AG09309 (cell line): ENCODE results near the gene MGAT4A.

Source experiments
- DNase-seq: peaks from one replicate; pipeline ENCODE4 v3.0.0-alpha.2; 2010; ENCODE audit warnings: low read depth
- H3K4me3 ChIP-seq: 2 replicates; pipeline ENCODE4 v1.5.1; 2011; ENCODE audit warnings: mild to moderate bottlenecking, low read depth, low read length, moderate library complexity; ENCODE audit not compliant: control insufficient read depth
- TF ChIP-seq, protein P1 (sequence below): IDR thresholded peaks from 2 replicates; pipeline ENCODE4 v1.5.1; 2011; ENCODE audit warnings: mild to moderate bottlenecking, low read depth, low read length, inconsistent platforms; ENCODE audit not compliant: insufficient read depth, control insufficient read depth; ENCODE audit errors: missing control alignments

The MGAT4A gene

DNA sequence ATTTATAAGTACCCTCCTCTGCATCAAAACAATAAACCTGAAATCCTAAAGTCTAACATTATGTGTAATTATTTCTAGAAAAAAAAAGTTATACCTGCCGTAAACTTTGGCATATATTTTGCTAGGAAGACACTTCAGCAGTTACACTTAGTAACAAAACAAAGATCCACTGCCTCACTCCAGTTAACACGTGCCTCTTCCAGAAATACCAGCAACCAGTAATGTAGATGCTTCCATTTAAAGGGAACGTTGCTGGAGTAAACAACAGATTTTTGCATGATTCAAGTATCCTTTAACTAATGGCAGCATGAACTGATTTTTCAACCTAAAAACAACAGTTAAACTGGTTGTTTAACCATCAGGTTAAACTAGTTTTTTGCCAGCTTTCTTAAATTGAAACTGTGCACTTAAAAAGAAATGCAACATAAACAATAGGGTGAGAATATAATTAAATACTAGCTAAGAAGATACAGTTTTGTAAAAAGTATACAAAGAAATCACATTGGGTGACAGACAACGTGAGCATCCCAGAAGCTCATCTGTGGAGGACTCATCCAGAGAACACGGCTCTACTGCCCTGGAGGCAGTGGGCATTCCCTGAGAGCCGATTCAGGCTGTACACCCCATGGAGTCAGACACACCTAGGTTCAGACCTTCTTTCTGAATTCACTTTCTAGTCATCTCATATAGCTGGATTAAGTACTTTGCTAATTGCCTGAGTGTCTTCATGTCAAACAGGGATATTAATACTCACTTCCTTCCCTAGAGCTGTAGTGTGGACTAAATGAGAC lies 22.3 kb downstream of the MGAT4A start:
- TF ChIP-seq, protein P1, sequence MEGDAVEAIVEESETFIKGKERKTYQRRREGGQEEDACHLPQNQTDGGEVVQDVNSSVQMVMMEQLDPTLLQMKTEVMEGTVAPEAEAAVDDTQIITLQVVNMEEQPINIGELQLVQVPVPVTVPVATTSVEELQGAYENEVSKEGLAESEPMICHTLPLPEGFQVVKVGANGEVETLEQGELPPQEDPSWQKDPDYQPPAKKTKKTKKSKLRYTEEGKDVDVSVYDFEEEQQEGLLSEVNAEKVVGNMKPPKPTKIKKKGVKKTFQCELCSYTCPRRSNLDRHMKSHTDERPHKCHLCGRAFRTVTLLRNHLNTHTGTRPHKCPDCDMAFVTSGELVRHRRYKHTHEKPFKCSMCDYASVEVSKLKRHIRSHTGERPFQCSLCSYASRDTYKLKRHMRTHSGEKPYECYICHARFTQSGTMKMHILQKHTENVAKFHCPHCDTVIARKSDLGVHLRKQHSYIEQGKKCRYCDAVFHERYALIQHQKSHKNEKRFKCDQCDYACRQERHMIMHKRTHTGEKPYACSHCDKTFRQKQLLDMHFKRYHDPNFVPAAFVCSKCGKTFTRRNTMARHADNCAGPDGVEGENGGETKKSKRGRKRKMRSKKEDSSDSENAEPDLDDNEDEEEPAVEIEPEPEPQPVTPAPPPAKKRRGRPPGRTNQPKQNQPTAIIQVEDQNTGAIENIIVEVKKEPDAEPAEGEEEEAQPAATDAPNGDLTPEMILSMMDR = no peak
- no peak for DNase-seq
- no peak overlapping the region for H3K4me3 ChIP-seq

DNA sequence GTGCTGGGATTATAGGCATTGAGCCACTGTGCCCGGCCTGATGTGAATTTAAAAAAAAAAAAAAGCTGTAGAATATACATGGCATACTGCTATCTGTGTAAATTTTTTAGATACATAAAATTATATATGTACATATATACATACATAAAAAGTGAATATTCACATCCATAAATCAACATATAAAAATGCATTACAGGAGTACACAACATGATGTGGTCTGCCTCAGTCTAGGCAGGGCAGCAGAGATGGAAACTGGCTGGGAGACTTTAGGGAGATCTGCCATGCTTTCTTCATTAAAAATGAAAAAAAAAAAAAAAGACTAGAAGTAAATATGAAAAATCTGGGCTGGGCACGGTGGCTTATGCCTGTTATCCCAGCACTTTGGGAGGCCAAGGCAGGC lies 24.3 kb downstream of the MGAT4A start:
- no peak overlapping the region for H3K4me3 ChIP-seq
- TF ChIP-seq, protein P1 = no peak
- no peak for DNase-seq

DNA sequence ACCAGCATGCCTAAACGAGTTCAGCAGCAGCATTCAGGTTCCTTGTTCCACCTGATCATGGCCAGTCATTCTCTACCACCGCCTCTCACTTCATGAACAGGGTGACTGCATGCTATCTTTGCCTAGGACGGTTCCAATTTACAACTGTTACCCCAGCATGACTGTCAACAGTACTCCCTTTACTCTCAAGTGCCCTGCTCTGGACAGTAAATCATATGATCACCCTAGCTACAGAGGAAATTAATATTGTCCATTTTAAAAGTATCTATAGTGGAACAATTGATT lies 25.7 kb downstream of the MGAT4A start:
- H3K4me3 ChIP-seq = no peak overlapping the region
- no peak for DNase-seq
- TF ChIP-seq, protein P1 = no peak

DNA sequence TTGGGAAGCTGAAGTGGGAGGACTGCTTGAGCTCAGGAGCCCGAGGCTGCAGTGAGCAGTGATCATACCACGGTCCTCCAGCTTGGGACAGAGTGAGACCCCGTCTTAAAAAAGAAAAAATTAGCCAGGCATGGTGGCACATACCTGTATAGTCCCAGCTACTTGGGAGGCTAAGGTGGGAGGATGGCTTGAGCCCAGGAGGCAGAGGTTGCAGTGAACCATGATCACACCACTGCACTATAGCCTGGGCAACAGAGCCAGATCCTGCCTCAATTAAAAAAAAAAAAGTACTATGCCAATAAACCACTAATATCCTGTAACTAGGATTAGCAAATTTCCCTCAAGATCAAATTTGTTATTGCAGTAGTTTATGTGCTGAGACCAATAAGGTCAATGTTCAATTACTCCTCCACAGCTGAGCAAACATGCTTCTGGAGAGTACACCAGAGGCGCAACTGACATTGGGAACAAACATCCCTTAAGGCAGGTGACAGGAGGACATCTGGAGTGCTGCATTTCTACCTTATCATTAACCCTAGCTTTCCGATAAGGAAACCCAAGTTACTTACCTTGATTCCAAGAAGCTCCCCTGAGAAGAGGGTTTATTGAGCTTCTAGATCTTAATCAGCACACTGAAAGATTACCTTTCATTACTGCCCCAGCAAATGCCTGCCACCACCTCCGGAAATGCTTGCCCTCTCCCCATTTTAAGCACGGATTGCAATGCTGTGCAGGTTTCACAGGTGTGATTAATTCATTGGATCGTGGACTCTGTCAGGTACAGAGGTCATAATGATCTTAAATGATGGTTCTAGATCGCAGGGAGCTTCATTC lies 26.2 kb downstream of the MGAT4A start:
- TF ChIP-seq, protein P1 = no peak
- no peak overlapping the region for H3K4me3 ChIP-seq
- no peak for DNase-seq

DNA sequence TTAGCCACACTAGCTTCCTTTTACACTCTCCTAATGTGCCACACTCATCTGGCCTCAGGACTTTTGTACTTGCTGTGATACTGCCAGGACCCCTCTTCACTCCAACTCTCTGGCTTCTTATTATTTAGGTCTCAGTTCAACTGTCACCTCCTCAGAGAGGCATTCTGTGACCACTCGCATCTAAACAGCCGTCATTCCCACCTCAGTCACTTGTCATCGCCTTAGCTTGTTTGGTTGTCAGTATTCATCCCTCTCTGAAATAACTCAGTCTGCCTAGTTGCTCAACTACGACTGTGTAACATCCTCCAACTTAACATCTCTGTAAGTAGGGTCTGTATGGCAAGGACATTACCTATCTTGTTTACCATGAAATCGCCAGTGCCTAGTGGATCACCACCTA lies 27.2 kb downstream of the MGAT4A start:
- no peak overlapping the region for H3K4me3 ChIP-seq
- no peak for DNase-seq
- TF ChIP-seq, protein P1 = no peak

DNA sequence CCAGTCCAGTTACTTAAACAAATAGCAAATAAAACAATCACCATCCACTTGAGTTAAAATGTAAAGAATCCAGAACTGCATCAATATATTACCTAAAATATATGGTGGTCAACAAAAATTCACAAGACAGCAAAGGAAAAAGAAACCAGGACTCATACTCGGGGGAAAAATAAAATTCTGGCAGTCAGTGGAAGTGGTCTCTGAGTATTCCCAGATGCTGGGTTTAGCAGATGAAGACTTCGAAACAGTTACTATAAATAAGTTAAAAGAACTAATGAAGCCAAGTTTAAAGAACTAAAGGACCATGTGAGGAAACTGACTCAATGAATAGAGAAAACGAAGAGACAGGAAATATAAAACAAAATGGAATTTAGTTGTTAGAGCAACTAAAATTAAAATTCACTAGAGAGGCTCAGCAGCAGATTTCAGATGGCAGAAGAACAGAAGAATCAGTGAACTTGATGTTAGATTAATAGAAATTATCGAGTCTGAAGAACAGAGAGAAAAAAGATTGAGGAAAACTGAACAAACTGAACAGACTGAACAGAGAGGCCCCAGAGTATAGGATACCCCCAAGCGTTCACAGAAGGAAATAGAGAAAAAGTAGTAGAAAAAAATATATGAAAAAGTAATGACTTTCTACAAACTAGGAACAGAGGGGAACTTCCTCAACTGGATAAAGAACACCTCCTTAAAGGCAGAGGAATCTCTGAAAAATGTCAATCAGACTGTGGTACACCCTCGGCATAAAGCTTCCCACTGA lies 27.9 kb downstream of the MGAT4A start:
- DNase-seq = no peak
- TF ChIP-seq, protein P1 = no peak
- H3K4me3 ChIP-seq = no peak overlapping the region
